Stimulated activated naive CD8-positive, alpha-beta T cell treated with anti-CD3 and anti-CD28 coated beads, Interleukin-15, Interleukin-2, amounts not matched to agents 100 ng/mL and 50 ng/mL, for 24 hours (primary cell): ENCODE data around the gene FAM83C.

ENCODE experiments used
- H3K27ac Mint-ChIP-seq: one replicate; pipeline ENCODE4 v1.8.0; 2021; ENCODE audit warnings: mild to moderate bottlenecking, mixed read lengths
- H3K27me3 Mint-ChIP-seq: one replicate; pipeline ENCODE4 v1.8.0; 2021; ENCODE audit warnings: mixed read lengths
- H3K36me3 Mint-ChIP-seq: one replicate; pipeline ENCODE4 v1.8.0; 2021; ENCODE audit warnings: low read depth, mixed read lengths
- H3K4me1 Mint-ChIP-seq: one replicate; pipeline ENCODE4 v1.8.0; 2021; ENCODE audit warnings: low read depth, mixed read lengths
- H3K4me3 Mint-ChIP-seq: one replicate; pipeline ENCODE4 v1.8.0; 2021; ENCODE audit warnings: mild to moderate bottlenecking, mixed read lengths
- H3K9me3 Mint-ChIP-seq: one replicate; pipeline ENCODE4 v1.8.0; 2021; ENCODE audit warnings: mixed read lengths

The FAM83C gene

DNA sequence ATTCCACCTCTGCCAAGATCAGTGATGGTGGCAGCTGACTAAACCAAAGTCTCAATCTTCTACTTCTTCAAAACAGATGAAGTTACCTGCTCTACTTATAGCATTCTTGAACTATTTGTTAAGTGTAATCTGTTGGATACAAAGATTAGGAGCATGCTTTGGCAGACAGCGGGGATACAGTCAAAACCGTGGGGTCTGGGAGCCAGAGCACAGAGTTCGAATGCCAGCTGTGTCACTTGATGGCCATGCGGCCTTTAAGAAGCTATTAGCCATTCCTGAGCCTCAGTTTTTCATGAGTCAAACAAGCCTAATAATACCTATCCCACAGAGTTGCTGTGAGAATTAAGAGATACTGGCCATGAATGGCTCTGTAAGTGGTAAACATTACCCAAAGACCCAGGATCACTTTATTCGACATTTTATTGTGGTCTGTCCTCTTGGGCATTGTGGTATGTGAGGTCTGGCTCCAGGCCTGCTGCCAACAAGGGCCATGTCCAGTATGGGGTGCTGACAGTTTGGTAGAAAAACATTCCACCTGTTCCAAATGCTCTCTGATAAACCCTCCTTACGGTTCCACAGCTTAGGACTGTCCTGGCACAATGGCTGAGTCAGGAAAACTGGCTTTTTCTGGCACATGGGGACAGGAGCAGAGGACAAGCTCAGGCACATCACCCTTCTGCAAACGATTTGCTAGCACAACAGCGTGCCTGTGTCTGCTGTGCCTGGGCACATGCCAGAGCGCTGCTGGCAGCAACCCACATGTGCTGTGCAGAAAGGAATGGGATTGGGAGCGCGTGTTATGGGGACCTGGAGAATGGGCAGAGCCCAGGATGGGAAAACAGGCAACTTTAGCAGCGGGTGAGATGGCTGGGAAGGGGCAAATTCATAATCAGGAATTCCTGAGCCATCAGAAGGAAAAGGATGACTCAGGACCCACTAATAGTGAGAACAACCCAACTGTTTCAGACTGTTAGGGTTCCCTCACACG lies 15.7 kb upstream of the FAM83C start:
- Mint-ChIP-seq H3K36me3 (peaks cover 24% of the 10 kb centered on the region), H3K4me1 (peaks cover 78% of the 10 kb centered on the region), H3K4me3 (no peak overlapping the region), H3K27ac (no peak overlapping the region), H3K27me3 (no peaks in the 10 kb centered on the region), H3K9me3 (no peaks in the 10 kb centered on the region)

DNA sequence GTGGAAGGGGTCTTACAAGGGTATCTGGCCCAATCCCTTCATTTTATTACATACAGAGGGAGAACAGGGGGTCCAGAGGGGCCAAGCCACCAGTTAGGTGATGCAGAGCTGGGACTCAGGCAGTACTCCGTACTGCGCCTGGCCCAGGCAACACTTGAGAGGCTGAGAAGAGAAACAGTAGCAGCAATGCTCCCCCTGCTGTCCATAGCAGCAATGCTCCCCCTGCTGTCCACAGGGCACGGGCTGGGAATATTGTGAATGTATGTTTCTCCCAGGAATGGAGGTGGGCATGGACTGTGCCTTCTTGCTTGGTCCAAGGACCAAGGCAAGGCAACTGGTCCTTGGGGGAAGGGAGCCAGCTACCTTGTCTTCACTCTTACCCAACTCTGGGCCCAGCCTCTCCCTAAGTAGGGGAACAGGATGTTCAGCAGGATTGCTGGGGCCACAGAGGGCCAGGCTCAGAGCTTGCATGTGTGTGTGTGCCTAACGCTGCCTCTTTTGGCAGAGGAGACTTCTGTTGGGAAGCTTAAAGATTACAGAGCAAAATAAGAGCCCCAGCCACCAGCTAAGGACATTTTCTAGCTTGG lies 14.8 kb upstream of the FAM83C start:
- Mint-ChIP-seq H3K27ac (peak overlapping the region; percentile 50), H3K9me3 (no peaks in the 10 kb centered on the region), H3K27me3 (no peaks in the 10 kb centered on the region), H3K36me3 (peaks cover 17% of the 10 kb centered on the region), H3K4me3 (no peak overlapping the region), H3K4me1 (peaks cover 75% of the 10 kb centered on the region)

DNA sequence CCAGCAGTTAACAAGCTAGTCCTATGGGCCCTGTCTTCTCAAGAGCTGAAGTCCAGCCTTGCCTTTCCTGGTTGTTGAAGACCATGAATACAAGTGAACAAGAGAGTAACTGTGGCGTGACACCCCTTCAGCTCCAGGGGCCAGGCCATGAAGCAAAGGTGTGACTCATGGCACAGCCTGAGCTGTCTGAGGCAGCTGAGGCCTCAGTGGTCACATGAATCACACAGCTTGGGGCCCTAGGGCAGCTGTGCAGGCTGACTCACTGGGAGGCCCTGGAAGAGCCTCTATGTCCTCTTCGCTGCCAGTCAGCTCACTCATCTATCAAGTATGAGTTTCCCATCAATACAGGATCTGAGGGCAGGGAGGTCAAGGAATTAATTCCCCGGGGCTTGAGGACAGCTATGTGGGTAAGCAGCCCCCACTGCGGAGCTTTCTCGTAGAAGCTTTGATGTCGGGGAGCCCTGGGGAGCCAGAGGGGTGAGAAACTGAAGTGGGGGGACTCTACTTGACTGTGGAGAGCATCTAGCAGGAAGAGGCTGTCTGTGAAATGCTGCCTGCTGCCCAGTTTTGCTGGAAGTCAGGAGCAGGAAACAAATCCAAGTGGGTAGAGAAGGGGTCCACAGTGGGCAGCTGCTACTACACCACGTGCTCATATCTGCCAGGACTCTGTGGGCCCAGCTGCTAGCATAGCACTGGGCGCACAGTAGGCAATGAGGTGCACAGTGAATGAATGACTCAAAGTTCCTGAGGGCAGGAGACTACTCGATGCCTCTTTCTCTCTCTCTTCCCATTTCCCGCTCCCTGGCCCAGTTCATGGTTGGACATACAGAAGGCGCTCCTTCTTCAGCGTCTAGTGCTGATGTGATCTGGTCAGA lies 13.7 kb upstream of the FAM83C start:
- H3K27me3 Mint-ChIP-seq, result no peaks in the 10 kb centered on the region
- peak overlapping the region; percentile 95 for H3K27ac Mint-ChIP-seq
- peaks cover 65% of the 10 kb centered on the region for H3K4me1 Mint-ChIP-seq
- H3K36me3 Mint-ChIP-seq, result peaks cover 15% of the 10 kb centered on the region
- H3K4me3 Mint-ChIP-seq, result peak overlapping the region; percentile 55
- H3K9me3 Mint-ChIP-seq, result no peaks in the 10 kb centered on the region

DNA sequence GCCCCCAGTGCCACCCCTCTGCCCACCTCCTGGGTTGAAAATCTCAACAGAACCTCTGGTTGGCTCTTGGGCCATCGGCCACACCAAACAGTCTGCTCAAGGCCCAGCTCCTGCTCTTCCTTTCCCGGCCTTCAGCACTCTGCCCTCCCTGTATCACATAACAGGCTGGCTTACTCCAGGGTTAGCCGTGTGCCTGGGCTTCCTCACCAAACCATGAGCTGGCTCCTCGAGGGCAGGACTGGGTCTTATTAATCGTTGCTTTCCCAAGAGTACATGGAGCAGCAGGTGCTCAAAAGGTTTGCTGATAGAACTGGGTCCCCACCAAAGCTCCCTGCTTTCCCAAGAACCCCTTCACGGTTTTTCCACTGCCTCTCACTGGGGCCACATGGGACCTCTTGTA lies 12.7 kb upstream of the FAM83C start:
- H3K4me3 Mint-ChIP-seq, result no peak overlapping the region

DNA sequence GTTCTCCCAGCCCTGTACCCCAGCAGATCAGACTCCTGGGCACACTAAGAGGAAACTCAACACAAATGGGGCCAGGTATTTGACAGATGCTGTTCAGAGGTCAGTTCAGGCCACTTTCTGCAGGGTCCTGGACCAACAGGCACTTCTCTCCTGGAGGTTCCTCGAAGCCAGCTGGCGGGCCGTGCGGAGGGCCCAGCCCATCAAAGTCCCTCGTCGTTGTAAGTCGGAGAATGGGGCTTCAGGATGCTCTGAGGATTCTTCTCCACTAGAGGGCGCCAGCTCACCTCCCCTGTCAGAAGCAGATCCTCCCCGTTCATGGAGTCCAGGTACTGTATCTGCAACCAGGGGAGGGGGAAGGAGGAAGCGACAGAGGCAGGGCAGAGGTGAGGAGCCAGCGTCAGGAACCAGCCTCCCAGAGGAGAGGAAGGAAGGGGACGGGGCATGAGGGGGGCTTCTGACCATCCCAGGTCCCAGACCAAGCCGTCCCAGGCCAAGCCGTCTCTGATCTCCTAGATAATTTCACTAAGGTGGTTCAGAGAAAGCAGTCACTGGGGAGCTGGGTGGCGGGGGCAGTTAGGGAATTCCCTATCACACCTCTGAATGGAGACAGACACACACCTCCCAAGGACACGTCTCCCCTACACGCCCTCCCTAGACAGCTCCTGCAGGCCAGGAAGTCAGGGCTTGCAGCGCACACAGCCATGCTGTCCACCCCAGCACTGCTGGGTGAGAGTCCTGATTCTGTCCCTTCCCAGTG lies 11.7 kb upstream of the FAM83C start:
- Mint-ChIP-seq H3K4me1 (peaks cover 58% of the 10 kb centered on the region), H3K27ac (peak overlapping the region; percentile 43), H3K36me3 (peaks cover 5% of the 10 kb centered on the region), H3K9me3 (no peaks in the 10 kb centered on the region), H3K27me3 (no peaks in the 10 kb centered on the region), H3K4me3 (no peak overlapping the region)

More for the DNA sequence above, 12.7 kb upstream of the FAM83C start:
- H3K4me1 Mint-ChIP-seq, result peaks cover 62% of the 10 kb centered on the region
- H3K27me3 Mint-ChIP-seq, result no peaks in the 10 kb centered on the region
- H3K9me3 Mint-ChIP-seq, result no peaks in the 10 kb centered on the region
- peaks cover 10% of the 10 kb centered on the region for H3K36me3 Mint-ChIP-seq
- peak overlapping the region; percentile 95 for H3K27ac Mint-ChIP-seq

DNA sequence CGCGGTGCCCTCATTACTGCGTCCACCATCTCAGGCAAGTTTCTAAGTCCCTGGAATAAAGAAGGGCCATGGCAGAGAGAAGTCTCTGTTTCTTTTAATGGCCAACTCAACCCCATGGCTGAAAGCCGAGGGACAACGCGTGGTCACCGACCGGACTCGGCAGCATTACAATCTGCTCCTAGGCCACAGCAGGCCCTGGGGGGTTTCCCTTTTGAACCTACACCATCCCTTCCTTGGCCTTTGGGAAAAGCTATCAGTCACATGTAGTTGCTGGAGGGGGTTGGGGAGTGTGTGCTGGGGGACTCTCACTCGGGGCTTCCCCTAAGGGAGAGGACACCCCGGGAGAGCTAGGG lies 11.1 kb upstream of the FAM83C start:
- no peaks in the 10 kb centered on the region for H3K9me3 Mint-ChIP-seq

DNA sequence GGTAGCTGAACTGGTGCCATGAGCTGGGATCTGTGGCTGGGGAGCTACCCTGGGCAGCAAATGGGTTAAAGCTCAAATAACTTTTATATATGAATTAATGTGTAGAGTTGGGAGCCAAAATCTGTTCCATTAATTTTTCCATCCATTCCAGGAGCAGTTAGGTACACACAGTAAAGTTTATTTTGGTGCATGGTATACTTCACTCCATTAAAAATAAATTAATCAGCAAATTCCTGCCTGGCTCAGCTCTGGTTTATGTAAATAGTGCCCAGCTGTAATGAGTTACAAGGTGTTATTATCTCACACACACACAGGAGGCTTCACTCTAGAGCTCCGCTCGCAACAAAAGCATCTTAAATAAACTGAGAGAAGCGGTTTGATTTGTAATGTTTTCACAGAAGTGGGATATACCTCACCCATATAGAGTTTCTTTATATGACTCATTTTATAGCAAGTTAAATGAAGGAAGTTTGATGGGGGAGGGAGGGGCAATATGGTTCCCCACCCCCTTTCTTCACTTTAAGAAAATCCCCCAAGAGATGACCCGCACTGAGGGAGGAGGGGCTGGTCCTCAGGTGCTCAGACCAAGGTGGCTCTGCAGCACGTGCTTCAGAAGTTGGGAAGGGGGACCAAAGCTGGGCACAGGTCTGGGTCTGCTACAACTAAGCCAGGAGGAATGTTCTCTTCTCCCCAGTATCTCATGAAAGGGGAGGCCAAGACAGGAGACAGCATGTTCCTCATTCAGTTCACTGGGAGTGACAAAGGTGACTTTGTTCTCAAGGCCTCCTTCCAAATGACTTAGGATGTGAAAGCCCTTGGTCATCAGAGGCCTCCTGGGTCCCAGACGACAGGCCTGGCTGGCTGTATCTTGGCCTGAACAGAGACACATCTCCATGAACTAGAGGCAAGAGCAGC lies 10.5 kb upstream of the FAM83C start:
- no peaks in the 10 kb centered on the region for H3K27me3 Mint-ChIP-seq
- H3K4me3 Mint-ChIP-seq, result no peak overlapping the region
- H3K27ac Mint-ChIP-seq, result no peak overlapping the region
- peaks cover 5% of the 10 kb centered on the region for H3K36me3 Mint-ChIP-seq
- no peaks in the 10 kb centered on the region for H3K9me3 Mint-ChIP-seq
- peaks cover 53% of the 10 kb centered on the region for H3K4me1 Mint-ChIP-seq

More for the DNA sequence above, 11.1 kb upstream of the FAM83C start:
- Mint-ChIP-seq H3K27ac (no peak overlapping the region), H3K4me1 (peaks cover 56% of the 10 kb centered on the region), H3K27me3 (no peaks in the 10 kb centered on the region), H3K4me3 (no peak overlapping the region), H3K36me3 (peaks cover 5% of the 10 kb centered on the region)

DNA sequence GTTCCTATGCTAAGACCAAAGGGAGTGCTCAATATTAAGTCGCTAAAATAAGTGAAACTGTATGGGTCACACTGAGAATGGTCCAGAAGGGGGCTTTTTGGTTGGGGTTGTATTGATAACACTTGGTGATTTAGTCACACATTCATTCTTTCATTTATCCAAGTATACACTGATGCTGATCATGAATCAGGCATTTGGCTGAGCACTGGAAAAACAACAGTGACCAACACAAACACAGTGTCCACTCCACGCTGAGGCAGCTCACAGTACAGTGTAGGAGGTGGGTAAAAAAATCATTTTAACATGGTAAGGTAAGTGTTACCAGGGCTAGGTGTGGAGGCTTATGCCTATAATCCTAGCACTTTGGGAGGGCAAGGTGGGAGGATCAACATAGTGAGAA lies 9.2 kb upstream of the FAM83C start:
- no peaks in the 10 kb centered on the region for H3K27me3 Mint-ChIP-seq
- no peak overlapping the region for H3K4me3 Mint-ChIP-seq
- H3K4me1 Mint-ChIP-seq, result peaks cover 41% of the 10 kb centered on the region
- H3K36me3 Mint-ChIP-seq, result peaks cover 1% of the 10 kb centered on the region
- no peak overlapping the region for H3K27ac Mint-ChIP-seq
- H3K9me3 Mint-ChIP-seq, result no peaks in the 10 kb centered on the region

DNA sequence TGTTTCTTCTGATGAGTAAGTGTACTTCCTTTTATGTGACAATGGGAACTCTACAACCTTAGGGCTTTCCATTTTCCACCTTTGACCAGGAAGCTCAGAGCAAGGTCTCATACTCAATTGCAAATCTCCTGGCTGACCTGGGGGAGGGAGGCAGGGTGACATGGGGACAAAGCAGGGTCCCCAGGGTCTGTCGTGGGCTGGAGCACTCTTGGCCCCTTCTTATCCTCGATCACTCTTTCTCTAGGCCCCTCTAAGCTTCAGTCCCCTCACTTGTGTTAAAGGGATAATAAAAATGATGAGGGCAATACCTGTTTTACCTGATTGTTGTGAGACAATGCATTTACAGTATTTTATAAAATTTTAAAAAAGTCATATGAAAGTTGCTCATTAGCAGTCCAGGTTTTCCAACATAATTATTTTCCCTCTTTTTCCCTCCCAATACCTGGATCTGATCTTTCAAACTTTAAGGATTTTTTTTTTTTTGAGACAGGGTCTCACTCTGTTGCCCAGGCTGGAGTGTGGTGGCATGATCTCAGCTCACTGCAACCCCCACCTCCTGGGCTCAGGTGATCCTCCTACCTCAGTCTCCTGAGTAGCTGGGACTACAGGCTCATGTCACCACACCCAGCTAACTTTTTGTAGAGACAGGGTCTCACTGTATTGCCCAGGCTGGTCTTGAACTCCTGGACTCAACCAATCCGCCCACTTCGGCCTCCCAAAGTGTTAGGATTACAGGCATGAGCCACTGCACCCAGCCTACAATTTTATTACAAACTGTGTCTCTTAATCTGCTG lies 8.4 kb upstream of the FAM83C start:
- Mint-ChIP-seq H3K4me3 (no peak overlapping the region), H3K36me3 (no peaks in the 10 kb centered on the region), H3K4me1 (peaks cover 33% of the 10 kb centered on the region), H3K27me3 (no peaks in the 10 kb centered on the region), H3K27ac (no peak overlapping the region), H3K9me3 (no peaks in the 10 kb centered on the region)

DNA sequence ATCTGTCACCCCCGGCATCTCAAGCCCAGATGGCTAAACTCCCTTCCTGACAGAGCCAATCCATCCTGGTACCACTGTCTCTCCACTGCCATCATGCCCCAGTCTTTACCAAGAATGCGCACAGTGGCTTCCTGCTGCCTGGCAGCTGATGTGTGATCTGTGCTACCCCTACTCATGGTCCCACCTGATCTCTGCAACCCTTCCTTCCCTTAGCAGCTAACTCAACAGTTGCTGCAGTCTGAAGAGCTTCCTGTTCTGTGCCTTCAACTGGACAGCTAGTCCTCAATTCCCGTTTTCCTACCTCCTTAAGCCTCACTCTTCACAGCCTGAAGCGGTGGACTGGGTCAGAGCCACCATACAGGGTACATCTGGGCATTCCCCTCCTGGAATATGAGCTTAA lies 7.6 kb upstream of the FAM83C start:
- H3K4me1 Mint-ChIP-seq, result peaks cover 24% of the 10 kb centered on the region
- no peaks in the 10 kb centered on the region for H3K9me3 Mint-ChIP-seq
- H3K4me3 Mint-ChIP-seq, result no peak overlapping the region
- H3K27me3 Mint-ChIP-seq, result no peaks in the 10 kb centered on the region
- H3K36me3 Mint-ChIP-seq, result no peaks in the 10 kb centered on the region
- H3K27ac Mint-ChIP-seq, result no peak overlapping the region

DNA sequence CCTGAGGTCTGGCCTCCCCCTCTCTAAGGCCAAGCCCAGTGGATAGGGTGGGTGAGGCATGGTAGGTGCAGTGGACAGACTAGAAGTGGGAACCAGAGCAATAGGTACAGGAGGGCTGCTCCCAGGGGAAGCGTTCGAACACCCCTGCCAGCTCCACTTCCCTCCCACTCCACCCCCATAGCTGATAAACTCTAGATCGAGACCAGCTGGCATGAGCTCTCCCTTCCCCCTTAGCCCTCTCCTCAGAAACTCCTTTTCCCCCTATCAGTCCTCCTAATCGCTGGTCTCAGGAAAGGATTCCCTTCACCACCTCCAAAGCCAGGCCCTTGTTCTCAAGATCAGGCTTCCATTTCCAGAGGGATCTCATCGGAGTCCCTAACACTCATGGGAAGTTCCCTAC lies 6.0 kb upstream of the FAM83C start:
- Mint-ChIP-seq H3K36me3 (no peaks in the 10 kb centered on the region), H3K27ac (no peak overlapping the region)

DNA sequence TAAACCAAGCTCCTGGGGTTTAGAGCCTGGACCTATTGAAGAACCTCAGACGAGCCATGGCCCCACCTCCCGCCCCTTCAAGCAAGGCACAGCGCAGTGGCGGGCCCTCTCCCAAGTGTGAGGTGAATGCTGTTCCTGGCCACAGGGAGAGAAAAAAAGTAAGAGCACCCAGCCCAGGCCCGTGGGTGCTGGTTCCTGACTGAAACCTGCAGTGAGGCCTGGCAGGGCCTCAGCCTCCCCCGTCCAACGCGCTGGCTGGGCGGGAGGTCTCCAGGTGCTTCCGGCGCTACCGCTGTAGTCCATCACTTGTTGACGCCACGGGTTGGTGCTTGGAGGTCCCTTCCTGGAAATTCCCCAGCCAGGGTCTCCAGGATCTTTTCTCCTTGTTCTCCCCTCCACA lies 5.5 kb upstream of the FAM83C start:
- Mint-ChIP-seq H3K36me3 (no peaks in the 10 kb centered on the region), H3K27me3 (no peaks in the 10 kb centered on the region)

More for the DNA sequence above, 6.0 kb upstream of the FAM83C start:
- H3K27me3 Mint-ChIP-seq, result no peaks in the 10 kb centered on the region
- H3K4me1 Mint-ChIP-seq, result peaks cover 9% of the 10 kb centered on the region
- H3K4me3 Mint-ChIP-seq, result no peak overlapping the region
- H3K9me3 Mint-ChIP-seq, result no peaks in the 10 kb centered on the region

DNA sequence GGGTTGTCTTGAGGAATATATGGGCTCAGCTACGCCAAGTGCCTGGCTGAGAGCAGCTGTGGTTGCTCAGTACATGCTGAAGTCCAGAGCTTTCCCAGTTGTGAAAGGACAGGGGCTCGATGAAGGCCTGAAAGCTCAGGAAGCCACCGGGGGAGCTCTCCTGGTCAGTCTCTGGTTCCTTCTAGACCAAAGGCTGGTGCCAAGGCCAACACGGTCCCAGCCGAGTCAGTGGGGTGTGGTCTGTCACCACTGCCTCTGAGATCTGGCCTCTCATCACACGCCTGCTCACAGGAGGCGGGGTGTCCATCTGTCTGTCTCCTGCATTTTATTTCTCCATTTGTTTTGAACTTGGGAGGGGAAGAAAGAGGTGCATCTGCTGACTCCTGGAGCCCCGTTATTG lies 4.9 kb upstream of the FAM83C start:
- Mint-ChIP-seq H3K4me1 (no peaks in the 10 kb centered on the region), H3K27me3 (no peaks in the 10 kb centered on the region), H3K9me3 (no peaks in the 10 kb centered on the region), H3K4me3 (no peak overlapping the region), H3K36me3 (no peaks in the 10 kb centered on the region), H3K27ac (no peak overlapping the region)

More for the DNA sequence above, 5.5 kb upstream of the FAM83C start:
- Mint-ChIP-seq H3K4me1 (peaks cover 4% of the 10 kb centered on the region), H3K9me3 (no peaks in the 10 kb centered on the region), H3K4me3 (no peak overlapping the region), H3K27ac (no peak overlapping the region)
